ENCODE data around the gene IRF9. TPM values are rescaled to one million over a fixed set of nuclear protein-coding genes. Genes with fewer than 3 reads are reported as not detected.
A peak's percentile ranks its signal among the peaks of the same experiment; 100 is the strongest.

Gene IRF9
- total RNA-seq, 2 donors from 2014 or later, result 245 to 263 TPM

DNA sequence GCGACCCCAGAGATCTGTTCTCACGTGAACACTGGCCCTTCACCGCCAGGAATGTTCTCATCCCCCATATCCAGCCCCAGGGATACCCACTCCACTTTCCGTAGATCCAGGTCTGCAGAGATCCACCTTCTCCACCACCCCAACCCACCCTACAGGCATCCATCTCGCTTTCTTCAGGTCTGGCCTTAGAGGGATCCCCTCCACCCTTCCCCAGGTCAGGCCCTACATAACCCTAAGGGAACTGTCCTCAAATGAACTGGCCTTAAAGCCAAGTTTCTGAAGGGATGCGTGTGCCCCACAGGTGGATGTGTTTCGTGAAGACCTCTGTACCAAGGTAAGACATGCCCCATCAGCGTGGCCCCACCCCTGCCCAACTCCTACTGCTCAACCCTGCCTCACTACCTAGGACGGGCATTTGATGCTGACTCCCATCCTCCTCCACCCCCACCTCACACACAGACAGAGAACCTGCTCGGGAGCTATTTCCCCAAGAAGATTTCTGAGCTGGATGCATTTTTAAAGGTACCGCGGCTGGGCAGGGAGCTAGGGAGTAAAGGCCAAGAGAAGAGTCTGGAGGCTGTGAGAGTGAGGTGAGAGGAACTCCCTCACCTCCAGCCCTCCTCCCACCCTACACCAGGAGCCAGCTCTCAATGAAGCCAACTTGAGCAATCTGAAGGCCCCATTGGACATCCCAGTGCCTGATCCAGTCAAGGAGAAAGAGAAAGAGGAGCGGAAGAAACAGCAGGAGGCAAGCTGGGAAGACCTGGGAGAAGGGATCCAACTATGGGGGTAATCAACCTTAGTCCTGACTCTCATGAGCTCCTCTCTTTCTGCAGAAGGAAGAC, 24.2 kb upstream of the IRF9 start:
- Mint-ChIP-seq H3K36me3 (ENCODE audit: insufficient read depth in 2 of 2) (peaks cover 11 to 22% of the 10 kb centered on the region in 2 donors), H3K27me3 (ENCODE audit: low read depth) (no peaks in the 10 kb centered on the region), H3K4me1 (ENCODE audit: low read depth) (peaks cover 61% of the 10 kb centered on the region), H3K4me3 (peak overlapping the region; percentile 92 to 95), H3K27ac (peak overlapping the region; percentile 91), H3K9me3 (no peaks in the 10 kb centered on the region)
- DNase-seq, result no peak
- no peak for ATAC-seq (replicated peaks in 1 of 2)

DNA sequence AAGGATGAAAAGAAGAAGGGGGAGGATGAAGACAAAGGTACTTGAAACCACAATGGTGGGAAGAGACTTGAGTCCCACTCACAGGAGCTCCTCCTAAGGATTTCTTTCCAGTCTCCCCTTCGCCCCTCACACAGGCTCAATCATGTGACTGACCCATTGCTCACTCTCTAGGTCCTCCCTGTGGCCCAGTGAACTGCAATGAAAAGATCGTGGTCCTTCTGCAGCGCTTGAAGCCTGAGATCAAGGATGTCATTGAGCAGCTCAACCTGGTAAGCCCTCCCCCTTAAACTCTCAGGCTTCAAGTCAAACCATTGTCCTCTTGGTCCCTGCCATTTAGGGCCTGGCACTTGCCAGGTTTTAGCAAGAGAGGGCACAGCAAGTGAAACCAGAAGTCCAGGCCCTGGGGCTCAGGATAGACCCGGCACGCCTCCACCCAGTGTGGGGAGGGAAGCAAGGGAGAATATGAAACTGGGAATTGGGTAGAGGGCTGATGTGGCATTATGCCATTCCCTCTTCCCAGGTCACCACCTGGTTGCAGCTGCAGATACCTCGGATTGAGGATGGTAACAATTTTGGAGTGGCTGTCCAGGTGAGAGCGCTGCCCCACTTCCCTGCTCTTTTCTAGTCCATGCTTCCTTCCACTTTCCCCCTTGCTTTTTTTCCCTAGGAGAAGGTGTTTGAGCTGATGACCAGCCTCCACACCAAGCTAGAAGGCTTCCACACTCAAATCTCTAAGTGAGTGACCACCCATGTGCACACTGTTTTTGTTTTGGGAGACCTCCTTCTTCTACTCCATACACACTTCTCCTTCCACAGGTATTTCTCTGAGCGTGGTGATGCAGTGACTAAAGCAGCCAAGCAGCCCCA, 23.3 kb upstream of the IRF9 start:
- Mint-ChIP-seq H3K4me3 (peak overlapping the region; percentile 92 to 95), H3K9me3 (no peaks in the 10 kb centered on the region), H3K36me3 (ENCODE audit: insufficient read depth in 2 of 2) (peaks cover 13 to 25% of the 10 kb centered on the region in 2 donors), H3K27me3 (ENCODE audit: low read depth) (no peaks in the 10 kb centered on the region), H3K4me1 (ENCODE audit: low read depth) (peaks cover 61% of the 10 kb centered on the region), H3K27ac (peak overlapping the region; percentile 91)
- DNase-seq (no peak), ATAC-seq (replicated peaks in 1 of 2) (no peak)

GRCh38 chr14:24138396-24139271, 22.4 kb upstream of the IRF9 start:
- Mint-ChIP-seq H3K9me3 (no peaks in the 10 kb centered on the region), H3K27me3 (ENCODE audit: low read depth) (no peaks in the 10 kb centered on the region), H3K4me1 (ENCODE audit: low read depth) (peaks cover 63% of the 10 kb centered on the region), H3K4me3 (peak overlapping the region; percentile 94 to 99), H3K36me3 (ENCODE audit: insufficient read depth in 2 of 2) (peaks cover 17 to 29% of the 10 kb centered on the region in 2 donors), H3K27ac (peak overlapping the region; percentile 90)
- ATAC-seq (replicated peaks in 1 of 2), result no peak
- no peak for DNase-seq

DNA sequence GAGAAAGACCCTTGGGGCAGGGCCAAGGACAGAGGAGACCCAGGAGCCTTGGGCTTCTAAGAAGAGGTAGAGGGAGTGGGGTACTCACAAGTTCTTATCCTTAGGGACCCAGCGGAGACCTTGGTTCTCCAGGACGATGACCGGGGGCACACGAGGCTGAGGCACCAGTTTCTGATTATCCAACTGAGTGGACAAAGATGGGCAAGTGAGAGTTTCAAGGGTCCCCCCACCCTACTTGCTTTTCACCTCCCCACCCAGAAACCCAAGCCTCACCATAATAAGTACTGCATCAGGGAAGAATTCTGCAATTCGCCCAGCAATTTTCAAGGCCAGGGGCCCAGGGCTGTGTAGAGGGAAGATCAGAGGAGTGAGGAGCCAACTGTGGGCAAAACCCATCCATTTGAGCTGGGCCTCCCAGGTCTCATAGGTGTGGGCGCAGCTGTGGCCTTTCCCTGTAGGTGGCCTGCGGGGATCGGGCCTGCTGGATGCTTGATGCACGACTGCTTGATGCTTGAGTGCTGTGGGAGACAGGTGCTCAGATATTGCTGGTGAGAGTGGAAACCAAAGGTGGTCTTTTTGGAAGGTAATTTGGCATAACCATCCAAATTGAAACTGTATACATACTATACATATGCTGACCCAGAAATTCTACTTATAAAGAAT, 21.7 kb upstream of the IRF9 start:
- Mint-ChIP-seq H3K4me3 (peak overlapping the region; percentile 94 to 99), H3K36me3 (ENCODE audit: insufficient read depth in 2 of 2) (peaks cover 20 to 33% of the 10 kb centered on the region in 2 donors), H3K27ac (peak overlapping the region; percentile 90), H3K9me3 (no peaks in the 10 kb centered on the region), H3K4me1 (ENCODE audit: low read depth) (peaks cover 71% of the 10 kb centered on the region), H3K27me3 (ENCODE audit: low read depth) (no peaks in the 10 kb centered on the region)
- ATAC-seq (replicated peaks in 1 of 2) (no peak), DNase-seq (peak in 1 of 2 donors; percentile 45)

- peaks cover 28 to 39% of the 10 kb centered on the region in 2 donors for H3K36me3 Mint-ChIP-seq (ENCODE audit: insufficient read depth in 2 of 2)
- DNase-seq (peak; percentile 99 to 100), ATAC-seq (replicated peaks in 1 of 2) (peak; percentile 88)
- H3K4me1 Mint-ChIP-seq (ENCODE audit: low read depth), result peaks cover 78% of the 10 kb centered on the region
- no peaks in the 10 kb centered on the region for H3K27me3 Mint-ChIP-seq (ENCODE audit: low read depth)
- peak within 1 kb of the TSS; percentile 94 to 99 for H3K4me3 Mint-ChIP-seq
- H3K27ac Mint-ChIP-seq, result peak within 1 kb of the TSS; percentile 96
- no peaks in the 10 kb centered on the region for H3K9me3 Mint-ChIP-seq
Measured at GRCh38 chr14:24141097-24141880, 19.8 kb upstream of the IRF9 start, which contains the start of gene EMC9. Gene EMC9 (minus strand): TSS chr14:24141591. CDS start chr14:24141304, 287 bp downstream.

- Mint-ChIP-seq H3K9me3 (no peaks in the 10 kb centered on the region), H3K4me3 (peak overlapping the region in 1 of 2 donors; percentile 8), H3K27me3 (ENCODE audit: low read depth) (no peaks in the 10 kb centered on the region), H3K36me3 (ENCODE audit: insufficient read depth in 2 of 2) (peaks cover 18 to 34% of the 10 kb centered on the region in 2 donors), H3K27ac (no peak overlapping the region), H3K4me1 (ENCODE audit: low read depth) (peaks cover 63% of the 10 kb centered on the region)
- no peak for DNase-seq
- no peak for ATAC-seq (replicated peaks in 1 of 2)
Measured at GRCh38 chr14:24143511-24143910, 17.6 kb upstream of the IRF9 start.

DNA sequence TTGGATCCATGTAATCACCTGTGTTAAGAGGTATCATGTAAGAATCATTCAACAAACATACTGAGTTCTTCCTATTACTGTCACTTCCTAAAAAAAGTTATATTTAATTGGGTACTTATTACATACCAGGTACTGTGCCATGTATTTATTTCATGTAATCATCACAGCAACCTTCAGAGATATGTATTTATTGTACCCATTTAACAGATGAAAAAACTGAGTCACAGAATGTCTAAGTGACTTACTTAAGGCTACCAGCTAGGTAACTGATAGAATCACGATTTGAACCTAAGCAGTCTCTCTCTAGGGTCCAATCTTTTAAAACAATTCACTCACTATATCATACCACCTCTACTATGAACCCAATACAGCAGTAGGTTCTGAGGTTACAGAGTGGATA, 16.6 kb upstream of the IRF9 start:
- no peaks in the 10 kb centered on the region for H3K9me3 Mint-ChIP-seq
- peak overlapping the region; percentile 84 for H3K27ac Mint-ChIP-seq
- ATAC-seq (replicated peaks in 1 of 2) (no peak), DNase-seq (no peak)
- peaks cover 18 to 34% of the 10 kb centered on the region in 2 donors for H3K36me3 Mint-ChIP-seq (ENCODE audit: insufficient read depth in 2 of 2)
- peak overlapping the region; percentile 22 to 93 for H3K4me3 Mint-ChIP-seq
- no peaks in the 10 kb centered on the region for H3K27me3 Mint-ChIP-seq (ENCODE audit: low read depth)
- H3K4me1 Mint-ChIP-seq (ENCODE audit: low read depth), result peaks cover 63% of the 10 kb centered on the region

DNA sequence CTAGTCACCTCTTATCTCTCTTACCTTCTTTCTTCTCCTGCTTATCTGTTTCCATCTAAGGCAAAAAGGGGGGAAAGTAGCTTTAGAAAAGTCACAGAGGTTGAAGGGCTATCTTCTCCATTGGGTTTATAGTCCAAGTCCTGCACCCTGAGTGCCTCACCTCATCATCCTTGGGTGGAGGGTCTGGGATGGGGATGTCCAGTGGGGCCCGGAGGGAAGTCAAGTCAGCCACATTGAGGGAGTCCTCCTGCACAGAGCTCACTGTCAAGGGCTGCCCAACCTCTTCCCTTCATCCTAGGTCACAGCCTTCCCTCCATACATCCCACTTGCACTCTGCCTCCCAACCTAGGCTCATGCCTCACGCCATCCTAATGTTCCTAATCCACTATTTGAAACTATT, 15.8 kb upstream of the IRF9 start:
- Mint-ChIP-seq H3K27me3 (ENCODE audit: low read depth) (no peaks in the 10 kb centered on the region), H3K27ac (peak overlapping the region; percentile 88), H3K4me1 (ENCODE audit: low read depth) (peaks cover 59% of the 10 kb centered on the region), H3K4me3 (peak overlapping the region; percentile 93 to 99), H3K9me3 (no peaks in the 10 kb centered on the region), H3K36me3 (ENCODE audit: insufficient read depth in 2 of 2) (peaks cover 20 to 33% of the 10 kb centered on the region in 2 donors)
- no peak for DNase-seq
- ATAC-seq (replicated peaks in 1 of 2), result no peak

DNA sequence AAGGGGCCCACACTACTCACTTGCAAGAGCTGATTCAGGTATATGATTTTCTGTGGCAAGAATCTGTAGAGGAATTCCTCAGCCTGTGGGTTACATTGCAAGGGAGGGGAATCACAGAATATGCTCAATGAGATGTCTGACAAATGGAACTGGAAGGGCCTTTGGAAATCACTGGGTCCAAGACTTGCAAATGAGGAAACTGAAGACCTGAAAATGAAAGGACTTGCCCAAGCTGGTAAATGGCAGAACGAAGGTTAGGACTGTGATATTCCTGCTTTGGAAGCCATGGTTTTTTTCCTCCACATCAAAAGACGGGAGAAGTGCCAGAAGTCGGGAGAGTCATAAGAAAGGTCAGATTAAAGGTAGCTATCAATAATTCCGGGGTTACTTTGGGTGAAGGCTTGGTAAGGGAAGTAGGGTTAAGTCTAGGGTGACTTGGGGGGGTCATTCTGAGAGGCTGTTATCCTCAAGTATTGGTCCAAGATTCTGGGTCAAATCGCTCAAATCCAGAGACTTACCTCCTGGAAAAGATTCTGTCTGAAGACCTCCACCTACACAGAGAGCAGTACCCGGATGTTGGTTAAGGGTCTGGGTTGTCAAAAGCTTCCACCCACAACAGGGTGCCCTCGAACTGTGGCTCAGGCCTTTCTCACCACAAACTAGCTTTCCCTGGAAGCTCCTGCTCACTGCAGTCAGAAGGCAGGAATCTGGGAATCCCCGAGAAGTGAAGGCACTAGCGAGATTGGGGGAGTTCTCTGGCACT, 15.2 kb upstream of the IRF9 start:
- DNase-seq (peak in 1 of 2 donors; percentile 36), ATAC-seq (replicated peaks in 1 of 2) (no peak)
- peak overlapping the region; percentile 93 to 99 for H3K4me3 Mint-ChIP-seq
- H3K9me3 Mint-ChIP-seq, result no peaks in the 10 kb centered on the region
- peak overlapping the region; percentile 88 for H3K27ac Mint-ChIP-seq
- H3K4me1 Mint-ChIP-seq (ENCODE audit: low read depth), result peaks cover 63% of the 10 kb centered on the region
- H3K27me3 Mint-ChIP-seq (ENCODE audit: low read depth), result no peaks in the 10 kb centered on the region
- peaks cover 26 to 35% of the 10 kb centered on the region in 2 donors for H3K36me3 Mint-ChIP-seq (ENCODE audit: insufficient read depth in 2 of 2)

- Mint-ChIP-seq H3K36me3 (ENCODE audit: insufficient read depth in 2 of 2) (peaks cover 26 to 38% of the 10 kb centered on the region in 2 donors), H3K4me3 (peak within 1 kb of the TSS; percentile 93 to 99), H3K4me1 (ENCODE audit: low read depth) (peaks cover 63% of the 10 kb centered on the region), H3K9me3 (no peaks in the 10 kb centered on the region), H3K27me3 (ENCODE audit: low read depth) (no peaks in the 10 kb centered on the region), H3K27ac (peak within 1 kb of the TSS; percentile 88)
- DNase-seq (peak; percentile 92 to 96), ATAC-seq (replicated peaks in 1 of 2) (peak; percentile 74)
Measured at GRCh38 chr14:24146453-24146977, 14.6 kb upstream of the IRF9 start, which contains the start of gene PSME2. Gene PSME2 (minus strand): TSS chr14:24146610. CDS start chr14:24146581, 29 bp downstream.

Measured in activated T-cell treated with anti-CD3 and anti-CD28 coated beads, Interleukin-2, amount 50 U/mL, for 72 hours (primary cell).